Activated T-cell treated with anti-CD3 and anti-CD28 coated beads for 1 hour (primary cell): ENCODE data around the gene ADGRG6.

Experiments used
- DNase-seq: peaks from one replicate; pipeline ENCODE4 v3.0.0-alpha.2; 2020; ENCODE audit warnings: low read depth

Gene ADGRG6

DNA sequence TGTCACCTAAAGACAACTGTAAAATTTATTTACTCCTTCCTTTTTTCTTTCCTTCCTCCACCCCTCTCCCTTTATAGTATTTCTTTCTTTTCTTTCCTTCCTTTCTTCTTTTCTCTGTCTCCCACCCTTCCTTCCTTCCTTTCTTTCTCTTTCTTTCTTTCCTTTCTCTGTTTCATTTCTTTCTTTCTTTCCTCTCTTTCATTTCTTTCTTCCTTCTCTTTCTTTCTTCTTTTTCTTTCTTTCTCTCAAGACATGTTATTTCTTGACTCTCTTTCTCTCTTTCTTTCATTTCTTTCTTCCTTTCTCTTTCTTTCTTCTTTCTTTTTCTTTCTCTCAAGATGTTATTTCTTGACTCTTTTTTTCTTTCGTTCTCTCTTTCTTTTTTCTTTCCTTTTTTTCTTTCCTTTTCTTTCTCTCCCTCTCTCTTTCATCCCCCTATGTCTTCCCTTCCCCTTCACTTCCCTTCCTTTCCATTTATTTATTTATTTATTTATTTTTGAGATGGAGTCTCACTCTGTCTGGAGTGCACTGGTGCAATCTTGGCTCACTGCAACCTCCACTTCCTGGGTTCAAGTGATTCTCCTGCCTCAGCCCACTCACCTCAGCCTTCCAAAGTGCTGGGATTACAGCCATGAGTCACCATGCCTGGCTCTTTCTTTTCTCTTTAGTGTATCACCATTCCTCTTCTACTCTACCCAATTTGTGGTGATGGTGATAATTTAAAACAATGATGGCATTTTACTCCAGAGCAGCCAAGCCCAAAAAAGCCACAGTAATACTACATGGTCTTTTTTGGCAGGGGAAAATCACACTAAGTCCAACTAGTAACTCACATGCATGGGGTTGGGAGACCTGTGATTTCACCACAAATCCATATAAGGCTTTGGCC, 188.2 kb downstream of the ADGRG6 start:
- DNase-seq = no peak
